GM21825 (cell line): Measurements from ENCODE around the gene ARMC8.

Experiments used
- ATAC-seq: cut with Tn5 transposase; IDR thresholded peaks from one replicate; pipeline ENCODE4 v1.9.1; 2021; ENCODE audit warnings: mild to moderate bottlenecking, moderate library complexity; ENCODE audit not compliant: unreplicated experiment

ARMC8 gene

DNA sequence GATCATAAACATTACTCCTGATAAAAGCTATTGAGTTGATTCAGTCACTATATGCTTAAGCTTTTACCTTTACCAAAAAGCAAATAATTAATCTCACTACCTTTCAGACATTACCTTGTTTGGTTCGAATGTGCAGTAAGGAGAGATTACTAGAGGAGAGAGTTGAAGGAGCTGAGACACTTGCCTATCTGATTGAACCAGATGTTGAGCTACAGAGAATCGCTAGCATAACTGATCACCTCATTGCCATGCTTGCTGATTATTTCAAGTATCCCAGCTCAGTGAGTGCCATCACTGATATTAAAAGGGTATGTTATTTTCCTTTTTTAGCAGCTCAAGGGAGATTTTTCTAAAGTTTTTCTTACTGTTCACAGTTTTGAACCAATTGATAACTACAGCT lies 54.6 kb downstream of the ARMC8 start:
- no peak for ATAC-seq

DNA sequence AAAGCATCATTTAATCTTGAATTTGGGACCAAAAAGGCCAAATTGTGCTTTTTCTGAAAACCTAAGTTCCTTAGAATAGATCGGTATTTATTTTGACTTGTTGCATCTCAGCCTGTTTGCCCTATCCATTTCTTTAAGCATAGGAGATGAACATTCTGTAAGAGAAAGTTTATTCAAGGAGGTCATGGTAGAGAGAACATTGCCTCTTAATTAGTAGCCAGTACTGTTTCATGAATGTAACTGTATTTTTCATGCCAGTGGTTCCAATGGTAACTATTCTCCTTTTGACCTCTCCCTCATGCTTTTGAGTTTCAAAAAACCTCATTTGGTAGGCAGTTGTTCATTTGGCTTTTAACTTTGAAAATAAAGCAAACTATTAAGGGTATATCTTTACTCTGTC lies 55.4 kb downstream of the ARMC8 start:
- no peak for ATAC-seq

DNA sequence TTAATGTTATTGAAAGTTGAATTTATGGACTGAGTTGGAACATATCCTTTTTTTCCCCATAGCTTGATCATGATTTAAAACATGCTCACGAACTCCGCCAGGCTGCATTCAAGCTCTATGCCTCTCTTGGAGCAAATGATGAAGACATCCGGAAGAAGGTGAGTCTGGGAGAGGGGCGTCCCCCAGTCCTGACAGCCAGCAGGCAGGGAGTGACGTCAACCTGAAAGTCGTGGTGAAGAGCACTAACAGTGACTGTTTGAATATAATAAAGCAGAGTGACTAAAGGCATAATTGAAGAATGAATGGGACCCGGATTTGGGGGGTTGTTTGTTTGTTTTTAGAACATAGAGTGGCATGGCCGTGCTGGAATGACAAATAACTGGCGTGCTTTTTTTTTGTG lies 57.9 kb downstream of the ARMC8 start:
- no peak for ATAC-seq

DNA sequence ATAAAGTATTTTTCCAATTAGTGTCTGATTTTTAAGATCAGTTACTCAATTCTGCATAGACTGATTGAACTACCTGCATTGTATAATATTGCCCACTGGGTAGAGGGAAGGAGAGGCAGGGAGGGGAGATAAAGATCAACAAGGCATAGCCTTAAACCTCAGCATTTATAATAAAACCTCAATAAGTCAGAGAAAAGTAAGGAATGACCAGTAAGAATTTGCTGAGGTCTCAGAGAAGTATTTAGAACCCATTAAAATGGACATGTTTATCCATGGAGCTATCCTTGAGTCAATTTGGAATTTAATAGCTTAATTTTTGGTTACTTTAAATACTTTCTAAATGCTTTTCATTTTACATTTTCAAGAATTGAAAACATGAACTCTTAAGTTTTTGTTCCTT lies 62.5 kb downstream of the ARMC8 start:
- ATAC-seq = no peak

DNA sequence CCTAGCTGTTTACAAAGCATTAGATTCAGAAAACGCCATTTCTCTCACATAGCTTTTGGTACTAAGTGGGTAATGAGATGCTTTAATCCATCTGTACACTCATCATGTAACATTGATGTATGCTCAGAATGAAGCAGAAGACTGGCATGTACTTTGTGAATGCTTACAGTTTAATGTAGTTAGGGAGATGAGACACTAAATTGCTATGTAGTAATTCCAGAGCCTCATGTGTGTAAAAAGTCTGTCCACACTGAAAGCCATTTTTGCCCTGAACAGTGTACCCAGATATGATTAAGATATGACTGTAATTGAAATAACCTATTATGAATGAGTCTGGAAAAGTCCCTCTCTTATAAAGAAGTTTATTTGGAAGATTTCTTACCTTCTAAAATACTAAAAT lies 66.5 kb downstream of the ARMC8 start:
- no peak for ATAC-seq

DNA sequence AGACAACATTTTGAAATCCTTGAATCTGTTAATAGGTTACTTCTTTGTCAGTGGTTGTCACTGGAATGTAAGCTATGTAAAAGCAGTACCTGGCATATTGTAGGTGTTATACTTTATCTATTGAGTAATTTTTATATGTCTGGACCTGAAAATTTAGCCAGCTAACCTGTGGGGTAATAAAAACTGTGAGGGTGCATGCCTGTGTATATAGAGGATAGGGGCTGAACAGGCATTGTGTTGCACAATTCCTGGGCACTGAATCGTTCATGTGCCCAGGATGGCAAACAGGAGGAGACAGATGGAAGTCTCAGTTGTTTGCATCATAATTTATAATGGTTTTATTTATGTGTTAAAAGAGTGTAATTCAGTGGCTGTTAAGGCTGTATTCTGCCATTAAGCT lies 67.1 kb downstream of the ARMC8 start:
- no peak for ATAC-seq

DNA sequence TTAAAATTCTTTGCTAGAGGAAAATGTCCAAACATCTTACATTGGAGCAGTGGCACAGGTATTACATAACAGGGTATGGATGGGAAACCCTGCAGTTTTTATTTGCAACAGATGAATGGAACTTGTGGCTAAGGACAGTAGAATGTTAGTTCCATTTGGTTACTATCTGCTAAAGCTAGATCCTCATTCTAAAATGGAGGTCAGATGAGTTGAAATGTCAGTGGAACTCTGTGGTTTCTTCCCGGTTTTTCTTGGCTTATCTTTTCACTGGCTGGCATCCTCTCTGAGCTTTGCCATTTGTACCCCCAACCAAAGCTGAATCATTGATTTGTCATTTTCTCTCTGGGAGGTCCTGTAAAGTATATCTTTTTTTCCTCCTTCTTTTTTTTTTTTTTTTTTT lies 68.9 kb downstream of the ARMC8 start:
- no peak for ATAC-seq

DNA sequence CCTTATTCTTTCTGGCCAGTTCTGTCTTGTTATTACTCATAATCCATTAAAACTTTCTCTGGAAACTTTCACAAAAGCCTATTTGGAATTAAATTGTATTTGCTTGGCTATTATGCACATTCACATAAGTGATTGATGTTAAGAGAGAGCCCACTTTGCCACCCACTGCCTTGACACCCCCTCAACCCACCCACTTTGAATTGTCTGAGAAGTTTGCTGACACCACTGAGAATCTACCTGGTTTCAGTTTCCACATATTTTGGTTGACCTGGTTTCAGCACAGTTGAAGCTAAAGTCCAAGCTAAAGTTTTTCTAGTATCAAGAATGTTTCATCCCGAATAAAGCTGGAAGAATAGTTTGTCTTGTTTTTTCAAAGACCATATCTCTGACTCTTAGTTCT lies 70.9 kb downstream of the ARMC8 start:
- no peak for ATAC-seq

DNA sequence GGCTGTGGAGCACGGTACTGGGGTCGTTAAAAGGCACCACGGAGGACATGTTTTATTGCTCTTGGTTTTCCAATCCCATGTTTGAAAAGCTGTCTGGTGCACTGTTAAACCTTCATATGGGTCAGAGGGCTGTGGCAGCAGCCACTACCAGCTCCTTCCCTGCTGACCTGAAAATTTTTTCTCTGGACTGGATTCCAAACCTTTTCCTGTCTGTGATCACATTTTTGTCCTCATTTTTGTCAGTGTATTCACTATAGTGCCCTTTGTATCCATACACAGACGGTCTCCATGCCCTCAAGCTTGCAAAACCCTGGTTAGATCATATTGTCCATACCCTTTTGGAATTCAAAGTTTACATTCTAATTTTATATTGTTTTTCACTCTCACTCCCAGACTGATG lies 72.0 kb downstream of the ARMC8 start:
- no peak for ATAC-seq

DNA sequence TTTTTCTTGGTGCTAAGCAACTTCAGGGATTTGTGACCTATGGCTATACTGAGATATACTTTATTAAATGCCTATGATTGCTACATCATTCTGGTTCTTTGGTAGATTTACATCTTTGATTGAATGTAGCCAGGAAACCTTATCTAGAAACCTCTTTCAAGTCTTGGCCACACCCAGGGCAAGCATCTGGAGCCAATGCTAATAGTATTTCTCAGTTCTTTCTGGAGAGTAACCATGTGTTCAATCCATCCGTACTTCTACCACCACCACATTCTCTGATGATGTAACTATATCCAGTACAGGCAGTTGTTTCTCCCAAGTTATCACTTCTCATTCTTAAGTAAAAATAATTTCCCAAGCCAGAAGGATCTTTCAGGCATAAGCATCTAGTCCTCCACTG lies 73.5 kb downstream of the ARMC8 start:
- no peak for ATAC-seq

DNA sequence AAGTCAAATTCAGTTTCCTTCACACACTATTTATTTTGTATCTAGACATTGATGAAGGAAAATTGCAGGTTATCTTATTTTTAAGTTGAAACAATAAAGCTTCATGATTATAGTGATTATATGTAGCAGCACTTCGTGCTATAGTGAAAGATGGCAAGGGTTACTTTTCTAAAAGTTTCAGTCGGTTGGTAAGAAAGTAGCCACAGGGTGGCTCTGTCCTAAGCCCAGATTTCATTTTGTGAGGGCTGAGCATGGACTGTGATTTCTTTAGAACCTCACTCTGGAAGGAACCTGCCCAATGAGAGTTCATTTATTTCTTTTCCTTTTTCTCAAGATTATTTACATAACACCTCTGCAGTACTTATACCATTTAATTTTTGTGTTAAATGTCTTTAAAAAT lies 76.0 kb downstream of the ARMC8 start:
- no peak for ATAC-seq

DNA sequence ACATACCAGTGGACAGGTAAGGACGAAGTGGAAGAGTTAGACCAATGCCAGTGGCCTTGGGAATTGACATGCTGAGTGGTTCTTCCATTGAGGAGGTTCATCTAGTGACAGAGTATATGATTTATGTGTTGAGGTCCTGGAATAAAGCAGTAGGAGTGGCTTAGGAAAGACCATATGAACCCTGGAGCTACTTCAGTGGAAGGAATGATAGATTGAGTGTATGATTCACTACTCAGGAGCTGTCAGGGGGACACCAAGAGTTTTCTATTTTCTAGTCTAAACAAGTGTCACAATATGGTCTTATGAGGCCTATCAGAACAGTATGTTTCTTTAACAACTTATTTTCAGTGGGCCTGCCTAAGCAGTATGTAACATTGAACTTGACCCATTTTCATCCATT lies 78.6 kb downstream of the ARMC8 start:
- no peak for ATAC-seq

DNA sequence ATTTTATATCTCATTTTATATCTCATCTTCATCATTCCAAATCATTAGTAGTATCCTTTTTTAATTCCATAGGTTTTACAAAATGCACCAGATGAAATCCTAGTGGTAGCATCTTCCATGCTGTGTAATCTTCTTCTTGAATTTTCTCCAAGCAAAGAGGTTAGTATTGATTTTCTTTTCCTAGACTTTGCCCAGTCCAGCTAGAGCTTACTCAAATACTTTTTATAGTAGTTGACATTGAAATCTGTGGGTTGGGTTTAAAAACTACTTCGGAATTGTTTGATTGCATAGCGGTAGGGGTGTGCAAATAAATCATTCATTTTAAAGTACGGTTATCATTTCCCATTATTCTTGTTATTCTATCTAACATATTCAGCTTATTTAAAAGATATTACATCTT lies 80.0 kb downstream of the ARMC8 start:
- no peak for ATAC-seq

DNA sequence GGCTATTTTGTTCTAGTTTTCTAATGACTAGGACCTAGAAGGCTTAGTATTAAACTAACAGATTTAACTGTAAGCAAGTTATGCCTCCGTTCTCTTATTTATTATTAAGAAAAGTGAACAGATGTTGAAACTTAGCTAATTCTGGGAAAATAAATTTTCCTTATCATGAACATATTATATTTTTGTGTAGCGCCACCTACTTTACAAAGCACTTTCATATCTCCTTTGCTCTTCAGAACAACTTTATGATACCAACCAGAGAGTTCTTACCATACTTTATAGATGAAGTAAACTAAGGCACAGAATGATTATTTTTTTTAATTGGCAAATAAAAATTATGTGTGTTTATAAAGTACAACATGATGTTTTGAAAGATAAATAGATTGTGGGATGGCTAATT lies 83.1 kb downstream of the ARMC8 start:
- no peak for ATAC-seq

DNA sequence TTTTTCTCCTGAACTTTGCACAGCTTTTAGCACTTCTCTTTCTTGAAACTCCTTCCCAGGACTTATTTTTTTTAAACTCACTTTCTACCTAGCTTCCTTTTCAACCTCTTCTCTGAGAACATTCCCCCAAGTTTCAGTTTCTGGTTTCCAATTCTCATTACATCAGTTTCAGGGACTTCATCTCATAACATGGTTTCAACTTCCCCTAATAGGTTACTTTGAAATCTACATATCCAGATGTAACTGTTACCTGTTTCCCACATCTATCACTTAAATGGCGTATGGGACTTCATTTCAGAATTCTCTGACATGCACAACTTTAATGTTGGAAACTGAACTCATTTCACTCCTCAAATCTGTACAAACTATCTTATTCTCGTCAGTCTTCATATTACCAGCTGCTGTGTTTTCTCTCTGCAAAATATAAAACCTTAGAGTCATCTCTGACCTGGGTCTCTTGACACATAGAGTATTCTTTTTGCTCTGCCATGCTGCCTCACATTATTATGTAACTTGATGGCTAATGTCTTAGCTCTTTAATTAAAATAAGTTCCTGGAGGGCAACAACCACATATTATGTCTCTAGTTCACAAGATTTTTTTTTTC lies 84.2 kb downstream of the ARMC8 start:
- peak; percentile 72 for ATAC-seq

DNA sequence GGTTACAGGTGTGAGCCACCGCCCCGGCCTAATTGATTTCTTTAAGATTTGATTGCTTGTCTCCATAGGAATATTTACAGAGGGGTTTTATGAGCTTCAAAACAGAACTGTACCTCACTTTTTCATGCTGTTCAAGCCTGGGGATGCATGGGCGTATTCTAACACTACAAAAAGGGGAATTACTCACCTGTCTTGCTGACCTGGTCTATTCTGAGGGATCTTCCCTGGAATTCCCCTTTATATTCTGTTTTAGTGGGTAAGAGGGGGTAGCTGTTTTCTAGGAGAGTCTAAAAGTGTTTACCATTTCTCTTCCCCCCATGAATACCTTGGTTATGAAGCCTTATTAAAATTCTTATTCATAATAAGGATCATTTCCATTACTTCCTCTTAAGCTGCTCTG lies 94.5 kb downstream of the ARMC8 start:
- no peak for ATAC-seq

DNA sequence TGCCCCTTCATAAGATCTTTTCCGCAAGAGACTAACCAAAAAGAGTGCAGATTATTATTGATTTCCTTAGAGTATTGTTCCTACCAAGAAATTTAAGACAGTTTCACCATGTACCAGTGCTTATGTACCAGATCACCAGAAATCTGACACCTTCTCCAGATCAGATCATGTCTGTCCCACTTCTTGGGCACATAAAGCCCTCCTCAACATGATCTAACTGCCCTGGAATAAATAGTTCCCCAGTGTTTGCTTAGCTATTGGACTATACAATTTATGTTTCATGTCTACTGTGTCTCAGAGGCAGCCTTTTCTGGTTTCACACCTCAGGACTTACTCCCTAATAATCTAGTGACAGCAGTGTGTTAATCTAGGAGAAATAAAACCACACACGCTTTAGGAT lies 95.7 kb downstream of the ARMC8 start:
- ATAC-seq = no peak

DNA sequence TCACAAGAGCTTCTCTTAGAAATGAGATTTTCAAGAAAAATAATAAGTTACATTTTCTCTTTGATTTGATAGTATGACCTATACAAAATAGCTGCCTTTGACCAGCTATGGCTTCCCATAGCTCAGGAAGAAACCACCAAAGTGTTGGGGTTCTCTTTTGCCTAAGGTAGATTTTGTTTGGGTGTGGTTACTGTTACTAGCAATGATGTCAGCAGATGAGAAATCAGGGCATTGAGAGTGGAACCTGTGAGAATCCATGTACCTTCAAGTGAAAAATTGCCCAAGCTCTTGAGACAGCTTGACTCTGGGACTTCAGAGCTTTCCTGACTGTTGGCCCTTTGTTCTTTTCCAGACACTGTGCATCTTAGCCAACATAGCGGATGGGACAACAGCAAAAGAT lies 97.0 kb downstream of the ARMC8 start:
- ATAC-seq = no peak

DNA sequence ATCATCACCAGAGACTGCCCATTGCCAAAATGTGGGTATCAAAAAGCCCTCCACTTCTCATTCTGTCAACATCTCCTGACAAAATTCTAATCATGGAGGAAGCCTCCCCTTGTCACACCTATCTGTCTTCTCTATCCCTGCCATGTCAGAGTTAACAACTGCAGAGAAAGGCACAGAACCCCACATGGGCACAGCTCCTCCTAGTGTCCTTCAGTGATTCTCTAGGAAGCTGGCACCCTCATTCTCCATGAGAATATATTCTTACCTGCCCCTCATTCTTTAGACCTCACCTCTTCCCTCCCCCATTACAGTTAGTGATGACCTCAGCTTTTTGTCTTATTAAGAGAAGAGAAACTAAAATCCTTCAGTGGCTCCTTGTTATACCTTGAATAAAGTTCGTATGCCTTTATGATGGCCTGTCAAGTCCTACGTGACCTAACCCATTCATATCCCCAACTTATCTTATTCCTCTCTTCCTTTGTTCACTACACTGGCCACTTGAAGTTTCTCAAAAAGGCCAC lies 97.9 kb downstream of the ARMC8 start:
- ATAC-seq = no peak

DNA sequence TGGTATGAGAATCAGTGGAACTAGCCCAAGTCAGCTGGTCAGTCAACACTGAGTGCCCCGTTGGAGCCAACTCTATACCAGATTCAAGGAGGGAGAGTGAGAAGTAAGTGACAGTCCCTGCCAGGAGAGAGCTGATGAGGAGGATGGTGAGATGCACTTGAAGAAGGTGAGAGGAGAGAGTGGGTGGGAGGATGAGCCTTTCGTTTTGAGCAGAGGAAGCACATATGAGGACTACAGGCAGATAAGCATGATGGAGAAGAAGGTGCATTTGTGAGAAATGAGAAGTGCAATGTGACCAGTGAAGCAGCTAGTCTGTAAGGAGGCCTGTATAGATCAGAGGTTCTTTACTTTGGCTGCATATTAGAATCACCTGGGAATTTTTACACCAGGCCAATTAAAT lies 102.2 kb downstream of the ARMC8 start:
- ATAC-seq = no peak

DNA sequence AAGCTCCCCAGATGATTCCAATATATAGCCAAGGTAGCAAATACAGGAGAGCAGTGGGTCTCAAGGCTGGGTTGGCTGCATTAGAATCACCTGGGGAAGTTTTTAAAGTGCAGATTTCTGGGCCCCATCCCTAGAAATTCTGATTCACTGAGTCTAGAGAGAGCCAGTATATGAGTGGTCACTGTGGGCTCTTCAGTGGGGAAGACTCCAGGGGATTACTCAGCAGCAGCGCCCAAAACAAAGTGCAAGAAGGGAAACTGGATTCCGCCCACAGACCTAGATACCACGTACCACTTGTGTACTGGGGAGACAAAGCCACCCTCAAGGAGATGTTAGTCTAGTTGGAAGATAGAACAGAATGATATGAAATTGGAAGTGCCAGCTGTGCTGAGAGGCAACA lies 102.6 kb downstream of the ARMC8 start:
- ATAC-seq = no peak

DNA sequence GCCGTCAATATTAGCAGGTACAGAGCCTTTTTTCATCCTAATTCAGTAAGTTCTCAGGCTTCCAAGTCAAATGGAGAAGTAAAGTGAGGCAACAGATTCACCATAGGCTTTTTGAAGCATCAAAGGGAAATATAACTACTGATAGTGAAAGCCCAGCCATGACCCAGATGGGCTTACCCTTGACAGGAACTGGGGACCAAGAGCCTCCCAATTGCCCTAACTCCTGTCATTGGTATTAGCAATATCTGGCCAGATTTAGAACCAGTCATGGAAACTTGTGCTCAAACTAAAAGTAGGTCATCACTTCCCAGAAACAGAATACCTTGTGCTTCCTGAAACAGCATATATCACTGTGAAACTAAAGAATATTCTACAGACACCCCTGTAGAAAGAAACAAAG lies 109.5 kb downstream of the ARMC8 start:
- ATAC-seq = no peak

DNA sequence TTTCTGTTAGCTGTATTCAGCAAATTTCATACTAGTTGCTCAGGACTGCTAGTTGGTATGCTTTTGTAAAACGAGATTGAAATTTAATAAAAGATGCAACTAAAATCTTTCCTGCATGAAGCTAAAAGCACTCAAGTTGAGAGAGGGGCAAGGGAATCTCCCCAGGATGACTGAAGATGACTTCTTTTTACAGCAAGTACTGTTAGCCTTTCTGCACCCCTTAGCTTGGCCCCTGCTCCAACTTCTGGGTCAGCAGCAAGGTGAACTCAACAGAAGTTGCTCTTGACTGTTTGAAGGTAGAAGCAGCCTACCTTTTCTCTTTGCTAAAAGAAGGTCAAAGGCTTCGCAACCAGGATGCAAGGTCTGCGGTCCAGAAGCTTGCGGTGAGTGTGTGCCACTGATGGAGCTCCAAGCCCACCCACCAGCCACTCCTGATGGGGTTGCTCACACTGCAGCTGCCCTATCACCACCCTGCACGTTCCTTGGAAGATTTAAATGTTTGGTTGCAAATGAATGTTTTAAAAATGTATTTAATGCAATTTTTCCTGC lies 110.0 kb downstream of the ARMC8 start:
- ATAC-seq = no peak
